H9 (cell line): ENCODE data around the gene KANSL1. TPM values are rescaled to one million over a fixed set of nuclear protein-coding genes. Genes with fewer than 3 reads are reported as not detected.

Experiments used
- DNase-seq: peaks from one replicate; pipeline ENCODE4 v3.0.0-alpha.2; 2017
- H2AFZ ChIP-seq: one replicate; pipeline ENCODE4 v1.6.1; 2013; ENCODE audit warnings: mild to moderate bottlenecking, low read length, control low read depth, moderate library complexity
- H2AK5ac ChIP-seq: 2 replicates; pipeline ENCODE4 v1.6.1; 2013; ENCODE audit warnings: low read length, control low read depth, mixed read lengths; ENCODE audit not compliant: insufficient read length
- H2BK120ac ChIP-seq: one replicate; pipeline ENCODE4 v1.6.1; 2013; ENCODE audit warnings: low read depth, mild to moderate bottlenecking, low read length, control low read depth, inconsistent platforms; ENCODE audit not compliant: poor library complexity, severe bottlenecking
- H2BK12ac ChIP-seq: 2 replicates; pipeline ENCODE4 v1.6.1; 2013; ENCODE audit warnings: low read length, control low read depth, mixed read lengths, low read depth; ENCODE audit not compliant: insufficient read length
- H2BK15ac ChIP-seq: 2 replicates; pipeline ENCODE4 v1.6.1; 2013; ENCODE audit warnings: low read depth, low read length, control low read depth
- H2BK20ac ChIP-seq: one replicate; pipeline ENCODE4 v1.6.1; 2013; ENCODE audit warnings: low read depth, mild to moderate bottlenecking, low read length, control low read depth, inconsistent platforms; ENCODE audit not compliant: poor library complexity, severe bottlenecking
- H2BK5ac ChIP-seq: 2 replicates; pipeline ENCODE4 v1.6.1; 2013; ENCODE audit warnings: low read length, control low read depth, mixed read lengths; ENCODE audit not compliant: insufficient read length
- H3K14ac ChIP-seq: 2 replicates; pipeline ENCODE4 v1.6.1; 2013; ENCODE audit warnings: low read length, control low read depth; ENCODE audit not compliant: insufficient read depth
- H3K18ac ChIP-seq: 2 replicates; pipeline ENCODE4 v1.6.1; 2013; ENCODE audit warnings: low read depth, mild to moderate bottlenecking, mixed read lengths, low read length, control low read depth; ENCODE audit not compliant: insufficient read length
- H3K23ac ChIP-seq: 2 replicates; pipeline ENCODE4 v1.6.1; 2013; ENCODE audit warnings: low read length, control low read depth, mixed read lengths, low read depth; ENCODE audit not compliant: insufficient read length
- H3K23me2 ChIP-seq: 2 replicates; pipeline ENCODE4 v1.6.1; 2013; ENCODE audit warnings: low read depth, mild to moderate bottlenecking, mixed read lengths, low read length, control low read depth; ENCODE audit not compliant: insufficient read length, poor library complexity, severe bottlenecking
- H3K27ac ChIP-seq: 2 replicates; pipeline ENCODE4 v1.5.1; 2013; ENCODE audit warnings: low read length, control low read depth, mixed read lengths, low read depth; ENCODE audit not compliant: insufficient read length
- H3K27me3 ChIP-seq: 2 replicates; pipeline ENCODE4 v1.6.1; 2013; ENCODE audit warnings: low read length, control low read depth, inconsistent platforms; ENCODE audit not compliant: insufficient read depth
- H3K4ac ChIP-seq: 2 replicates; pipeline ENCODE4 v1.6.1; 2013; ENCODE audit warnings: low read depth, mild to moderate bottlenecking, control low read depth, inconsistent platforms, low read length, moderate library complexity
- H3K4me1 ChIP-seq: 2 replicates; pipeline ENCODE4 v1.6.1; 2013; ENCODE audit warnings: low read length, control low read depth, inconsistent platforms; ENCODE audit not compliant: insufficient read depth
- H3K4me2 ChIP-seq: 2 replicates; pipeline ENCODE4 v1.6.1; 2013; ENCODE audit warnings: low read length, control low read depth, mixed read lengths; ENCODE audit not compliant: insufficient read length, insufficient read depth
- H3K56ac ChIP-seq: 2 replicates; pipeline ENCODE4 v1.6.1; 2013; ENCODE audit warnings: low read depth, mild to moderate bottlenecking, mixed read lengths, low read length, control low read depth; ENCODE audit not compliant: insufficient read length
- H3K79me1 ChIP-seq: 2 replicates; pipeline ENCODE4 v1.6.1; 2013; ENCODE audit warnings: low read depth, mild to moderate bottlenecking, moderate library complexity, low read length, control low read depth, inconsistent platforms; ENCODE audit not compliant: insufficient read depth, poor library complexity, severe bottlenecking
- H3K79me2 ChIP-seq: 2 replicates; pipeline ENCODE4 v1.6.1; 2013; ENCODE audit warnings: low read length, control low read depth, inconsistent platforms; ENCODE audit not compliant: insufficient read depth
- H3K9ac ChIP-seq: 2 replicates; pipeline ENCODE4 v1.6.1; 2013; ENCODE audit warnings: low read length, control low read depth, mixed read lengths; ENCODE audit not compliant: insufficient read length; ENCODE audit errors: extremely low read depth
- H3K9me3 ChIP-seq: one replicate; pipeline ENCODE4 v1.6.1; 2013; ENCODE audit warnings: low read depth, low read length, inconsistent platforms; ENCODE audit not compliant: control insufficient read depth
- H3T11ph ChIP-seq: one replicate; pipeline ENCODE4 v1.6.1; 2013; ENCODE audit warnings: mild to moderate bottlenecking, low read length, control low read depth, inconsistent platforms
- H4K20me1 ChIP-seq: one replicate; pipeline ENCODE4 v1.6.1; 2013; ENCODE audit not compliant: control insufficient read depth, insufficient read length, insufficient read depth
- H4K5ac ChIP-seq: 2 replicates; pipeline ENCODE4 v1.6.1; 2013; ENCODE audit warnings: low read depth, mild to moderate bottlenecking, mixed read lengths, low read length, control low read depth; ENCODE audit not compliant: insufficient read length
- H4K8ac ChIP-seq: replicated peaks from 2 replicates; pipeline ENCODE4 v1.6.1; 2013; ENCODE audit warnings: low read length, control low read depth, mixed read lengths, low read depth; ENCODE audit not compliant: insufficient read length
- H4K91ac ChIP-seq: 2 replicates; pipeline ENCODE4 v1.6.1; 2013; ENCODE audit warnings: low read depth, mild to moderate bottlenecking, moderate library complexity, mixed read lengths, low read length, control low read depth; ENCODE audit not compliant: insufficient read length
- H3K27ac Mint-ChIP-seq, 3 experiments: 2 replicates in 2 of 3; 3 replicates in 1 of 3; pipeline ENCODE4 v1.8.0; 2020 to 2021; ENCODE audit warnings: mixed read lengths in 3 of 3, mild to moderate bottlenecking in 1 of 3, moderate library complexity in 1 of 3
- H3K27me3 Mint-ChIP-seq: 2 replicates; pipeline ENCODE4 v1.8.0; 2021; ENCODE audit warnings: low read depth, mild to moderate bottlenecking, moderate library complexity, mixed read lengths
- H3K36me3 Mint-ChIP-seq, 3 experiments: 2 replicates in 2 of 3; 3 replicates in 1 of 3; pipeline ENCODE4 v1.8.0; 2020 to 2021; ENCODE audit warnings: low read depth in 3 of 3, mixed read lengths in 3 of 3; ENCODE audit not compliant: insufficient read depth in 1 of 3
- H3K4me1 Mint-ChIP-seq, 2 experiments: 2 replicates each; pipeline ENCODE4 v1.8.0; 2020; ENCODE audit warnings: mixed read lengths in 2 of 2
- H3K4me3 Mint-ChIP-seq, 2 experiments: 2 replicates in 1 of 2; 3 replicates in 1 of 2; pipeline ENCODE4 v1.8.0; 2020 to 2021; ENCODE audit warnings: mild to moderate bottlenecking in 2 of 2, mixed read lengths in 2 of 2, moderate library complexity in 1 of 2
- H3K9me3 Mint-ChIP-seq, 2 experiments: 2 replicates in 1 of 2; 3 replicates in 1 of 2; pipeline ENCODE4 v1.8.0; 2020; ENCODE audit warnings: mild to moderate bottlenecking in 2 of 2, mixed read lengths in 2 of 2, moderate library complexity in 1 of 2
- CTCF ChIP-seq: fragments of 200-600 bp; sonication (generic); conservative IDR thresholded peaks from 3 replicates; pipeline ENCODE4 v1.8.0; 2021; ENCODE audit warnings: antibody characterized with exemption, mild to moderate bottlenecking
- WGBS: extraction: QIAGEN DNeasy Blood & Tissue Kit; methylation state at CpG from one replicate; pipeline ENCODE4 v1.1.7; 2013; ENCODE audit warnings: missing lambda C conversion rate, low lambda C conversion rate, mixed read lengths; ENCODE audit not compliant: insufficient read length; ENCODE audit errors: extremely low coverage; 5-methylcytosine and 5-hydroxymethylcytosine counted together
- total RNA-seq: library from RNA; stranded (reverse); gene quantifications from 2 replicates; pipeline ENCODE4 v1.2.1, GENCODE V29; 2021

Gene KANSL1
- total RNA-seq, 1 experiment from 2014 or later, result 114 TPM

- H4K91ac ChIP-seq, result no peak overlapping the region
- H3K27me3 ChIP-seq, result no peaks in the 10 kb centered on the region
- H3K14ac ChIP-seq, result no peak overlapping the region
- H3K4me2 ChIP-seq, result no peak overlapping the region
- H4K8ac ChIP-seq, result no peak overlapping the region
- H3K18ac ChIP-seq, result no peak overlapping the region
- H2BK5ac ChIP-seq, result no peak overlapping the region
- Mint-ChIP-seq H3K4me3 (no peak overlapping the region; a peak in 1 of 5 replicates), H3K9me3 (peaks cover 6 to 10% of the 10 kb centered on the region in 2 experiments; a peak in 4 of 5 replicates), H3K27ac (peak overlapping the region in 1 of 3 experiments; percentile 72; a peak in 2 of 7 replicates), H3K27me3 (no peaks in the 10 kb centered on the region), H3K36me3 (peaks cover 20 to 31% (median 30%) of the 10 kb centered on the region in 3 experiments), H3K4me1 (peaks cover 39 to 45% of the 10 kb centered on the region in 2 experiments)
- no peak overlapping the region for H3T11ph ChIP-seq
- no CpG with 5 or more reads among the region's 1 CpG for WGBS
- H3K56ac ChIP-seq, result no peak overlapping the region
- no peak for TF ChIP-seq CTCF
- H3K9ac ChIP-seq, result no peak overlapping the region
- no peak overlapping the region for H3K23ac ChIP-seq
- H3K4me1 ChIP-seq, result peaks cover 3% of the 10 kb centered on the region; the same call in 1 of the 2 replicates
- H4K5ac ChIP-seq, result no peak overlapping the region
- H3K23me2 ChIP-seq, result no peaks in the 10 kb centered on the region
- H2BK12ac ChIP-seq, result no peak overlapping the region
- no peak for DNase-seq
- no peak overlapping the region for H3K4ac ChIP-seq
- H4K20me1 ChIP-seq, result no peaks in the 10 kb centered on the region
- H3K79me2 ChIP-seq, result peaks cover 7% of the 10 kb centered on the region; the same call in 1 of the 2 replicates
- no peaks in the 10 kb centered on the region for H3K9me3 ChIP-seq
- no peak overlapping the region for H2BK20ac ChIP-seq
- no peak overlapping the region for H2BK15ac ChIP-seq
- H3K27ac ChIP-seq, result no peak overlapping the region
- no peak overlapping the region for H2AFZ ChIP-seq
- H2BK120ac ChIP-seq, result no peak overlapping the region
- H3K79me1 ChIP-seq, result peaks cover 1% of the 10 kb centered on the region
- no peak overlapping the region for H2AK5ac ChIP-seq
These were observed 118.7 kb downstream of the KANSL1 start for GRCh38 chr17:46074540-46074939.
